GM23338 (cell line): ENCODE results near the gene C17orf114.

Experiments
- CREB1 ChIP-seq: fragments of 250-450 bp; sonication (Bioruptor Pico); IDR thresholded peaks from 2 replicates; pipeline ENCODE4 v1.5.0; 2020; ENCODE audit warnings: low read depth, mild to moderate bottlenecking, moderate library complexity
- EZH2 ChIP-seq: fragments of 200-600 bp; sonication (generic); IDR thresholded peaks from one replicate; pipeline ENCODE4 v1.8.0; 2017; ENCODE audit warnings: antibody characterized with exemption, mild to moderate bottlenecking, low read depth; ENCODE audit not compliant: unreplicated experiment
- EZH2phosphoT487 ChIP-seq: fragments of 200-600 bp; sonication (generic); IDR thresholded peaks from one replicate; pipeline ENCODE4 v1.8.1; 2018; ENCODE audit warnings: antibody characterized with exemption; ENCODE audit not compliant: unreplicated experiment
- JUNB ChIP-seq: IDR thresholded peaks from one replicate; pipeline ENCODE4 v1.6.1; 2016; ENCODE audit warnings: antibody characterized with exemption; ENCODE audit not compliant: unreplicated experiment
- NANOG ChIP-seq: IDR thresholded peaks from 2 replicates; pipeline ENCODE4 v1.6.1; 2016; ENCODE audit warnings: antibody characterized with exemption, borderline replicate concordance
- POLR2AphosphoS5 ChIP-seq: IDR thresholded peaks from 2 replicates; pipeline ENCODE4 v1.6.1; 2016; ENCODE audit warnings: antibody characterized with exemption, low read depth
- TF ChIP-seq, protein P1 (sequence below), 2 experiments: fragments of 200-600 bp in 1 of 2; sonication (generic) in 1 of 2; conservative IDR thresholded peaks; 2 replicates each; pipeline versions ENCODE4 v1.5.1 to v1.6.1; 2016 to 2017; ENCODE audit warnings: antibody characterized with exemption in 2 of 2, low read depth in 2 of 2, mild to moderate bottlenecking in 2 of 2, moderate library complexity in 1 of 2
- TF ChIP-seq, protein P2 (sequence below): IDR thresholded peaks from one replicate; pipeline ENCODE4 v1.6.1; 2018; ENCODE audit warnings: antibody characterized with exemption; ENCODE audit not compliant: unreplicated experiment

- TF ChIP-seq EZH2: no peak
- TF ChIP-seq, protein P1, sequence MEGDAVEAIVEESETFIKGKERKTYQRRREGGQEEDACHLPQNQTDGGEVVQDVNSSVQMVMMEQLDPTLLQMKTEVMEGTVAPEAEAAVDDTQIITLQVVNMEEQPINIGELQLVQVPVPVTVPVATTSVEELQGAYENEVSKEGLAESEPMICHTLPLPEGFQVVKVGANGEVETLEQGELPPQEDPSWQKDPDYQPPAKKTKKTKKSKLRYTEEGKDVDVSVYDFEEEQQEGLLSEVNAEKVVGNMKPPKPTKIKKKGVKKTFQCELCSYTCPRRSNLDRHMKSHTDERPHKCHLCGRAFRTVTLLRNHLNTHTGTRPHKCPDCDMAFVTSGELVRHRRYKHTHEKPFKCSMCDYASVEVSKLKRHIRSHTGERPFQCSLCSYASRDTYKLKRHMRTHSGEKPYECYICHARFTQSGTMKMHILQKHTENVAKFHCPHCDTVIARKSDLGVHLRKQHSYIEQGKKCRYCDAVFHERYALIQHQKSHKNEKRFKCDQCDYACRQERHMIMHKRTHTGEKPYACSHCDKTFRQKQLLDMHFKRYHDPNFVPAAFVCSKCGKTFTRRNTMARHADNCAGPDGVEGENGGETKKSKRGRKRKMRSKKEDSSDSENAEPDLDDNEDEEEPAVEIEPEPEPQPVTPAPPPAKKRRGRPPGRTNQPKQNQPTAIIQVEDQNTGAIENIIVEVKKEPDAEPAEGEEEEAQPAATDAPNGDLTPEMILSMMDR (conservative IDR thresholded peaks at IDR 0.05; ENCODE audit: low read depth in 2 of 2): no peak
- TF ChIP-seq POLR2AphosphoS5: no peak
- no peak for TF ChIP-seq JUNB
- TF ChIP-seq NANOG: no peak
- TF ChIP-seq, protein P2, sequence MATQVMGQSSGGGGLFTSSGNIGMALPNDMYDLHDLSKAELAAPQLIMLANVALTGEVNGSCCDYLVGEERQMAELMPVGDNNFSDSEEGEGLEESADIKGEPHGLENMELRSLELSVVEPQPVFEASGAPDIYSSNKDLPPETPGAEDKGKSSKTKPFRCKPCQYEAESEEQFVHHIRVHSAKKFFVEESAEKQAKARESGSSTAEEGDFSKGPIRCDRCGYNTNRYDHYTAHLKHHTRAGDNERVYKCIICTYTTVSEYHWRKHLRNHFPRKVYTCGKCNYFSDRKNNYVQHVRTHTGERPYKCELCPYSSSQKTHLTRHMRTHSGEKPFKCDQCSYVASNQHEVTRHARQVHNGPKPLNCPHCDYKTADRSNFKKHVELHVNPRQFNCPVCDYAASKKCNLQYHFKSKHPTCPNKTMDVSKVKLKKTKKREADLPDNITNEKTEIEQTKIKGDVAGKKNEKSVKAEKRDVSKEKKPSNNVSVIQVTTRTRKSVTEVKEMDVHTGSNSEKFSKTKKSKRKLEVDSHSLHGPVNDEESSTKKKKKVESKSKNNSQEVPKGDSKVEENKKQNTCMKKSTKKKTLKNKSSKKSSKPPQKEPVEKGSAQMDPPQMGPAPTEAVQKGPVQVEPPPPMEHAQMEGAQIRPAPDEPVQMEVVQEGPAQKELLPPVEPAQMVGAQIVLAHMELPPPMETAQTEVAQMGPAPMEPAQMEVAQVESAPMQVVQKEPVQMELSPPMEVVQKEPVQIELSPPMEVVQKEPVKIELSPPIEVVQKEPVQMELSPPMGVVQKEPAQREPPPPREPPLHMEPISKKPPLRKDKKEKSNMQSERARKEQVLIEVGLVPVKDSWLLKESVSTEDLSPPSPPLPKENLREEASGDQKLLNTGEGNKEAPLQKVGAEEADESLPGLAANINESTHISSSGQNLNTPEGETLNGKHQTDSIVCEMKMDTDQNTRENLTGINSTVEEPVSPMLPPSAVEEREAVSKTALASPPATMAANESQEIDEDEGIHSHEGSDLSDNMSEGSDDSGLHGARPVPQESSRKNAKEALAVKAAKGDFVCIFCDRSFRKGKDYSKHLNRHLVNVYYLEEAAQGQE: no peak
- TF ChIP-seq CREB1 (CRISPR knock-in tag): no peak
- TF ChIP-seq EZH2phosphoT487: no peak
Observed at GRCh38 chr17:4764595-4764994, 37.5 kb downstream of the C17orf114 start.
